ENCODE measurements around the gene ERLEC1. TPM values are rescaled to one million over a fixed set of nuclear protein-coding genes. Genes with fewer than 3 reads are reported as not detected.
"Not testable (repeated sequence)": the region's sequence is repeated elsewhere in the genome, so short reads cannot be mapped to it uniquely, and the experiment has no call there.

ERLEC1 gene
- total RNA-seq, 2 donors from 2014 or later: 33.4 to 38.4 TPM

DNA sequence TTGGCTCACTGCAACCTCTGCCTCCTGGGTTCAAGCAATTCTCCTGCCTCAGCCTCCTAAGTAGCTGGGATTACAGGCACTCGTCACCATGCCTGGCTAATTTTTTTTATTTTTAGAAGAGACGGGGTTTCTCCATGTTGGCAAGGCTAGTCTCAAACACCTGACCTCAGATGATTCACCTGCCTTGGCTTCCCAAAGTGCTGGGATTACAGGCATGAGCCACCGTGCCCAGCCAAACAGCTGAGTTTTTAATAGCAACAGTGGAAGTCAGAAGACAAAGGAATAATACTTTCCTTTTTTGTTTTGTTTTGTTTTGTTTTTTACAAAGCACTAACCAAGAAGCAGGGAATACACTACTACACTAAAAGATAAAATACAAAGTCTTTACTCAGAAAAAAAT, 56.0 kb downstream of the ERLEC1 start:
- Histone ChIP-seq H3K4me3 (ENCODE audit: low read length) (no peak overlapping the region), H3K9ac (ENCODE audit: extremely low read depth, low read length, poor library complexity, severe bottlenecking) (no peak overlapping the region), H3K27ac (ENCODE audit: low read depth, low read length) (no peak overlapping the region), H3K36me3 (ENCODE audit: control insufficient read depth, insufficient read depth, low read length) (peaks cover 3% of the 10 kb centered on the region), H3K9me3 (ENCODE audit: control insufficient read depth, low read length) (no peaks in the 10 kb centered on the region), H3K27me3 (ENCODE audit: control insufficient read depth, insufficient read depth, low read length, poor library complexity, severe bottlenecking) (no peaks in the 10 kb centered on the region), H3K4me1 (ENCODE audit: control insufficient read depth, insufficient read depth, low read length) (no peaks in the 10 kb centered on the region)
- Mint-ChIP-seq H3K4me3 (no peak overlapping the region), H3K9me3 (peaks cover 14% of the 10 kb centered on the region), H3K27ac (no peak overlapping the region), H3K27me3 (ENCODE audit: insufficient read depth) (no peaks in the 10 kb centered on the region), H3K4me1 (no peaks in the 10 kb centered on the region), H3K36me3 (ENCODE audit: low read depth) (peaks cover 1% of the 10 kb centered on the region)
- WGBS, 2 experiments (ENCODE audit: insufficient coverage in 1 of 2, insufficient read length in 1 of 2): 87 to 100% methylated on average over 2 to 3 of the region's 3 CpGs
- no peak for DNase-seq
- TF ChIP-seq, protein P1, sequence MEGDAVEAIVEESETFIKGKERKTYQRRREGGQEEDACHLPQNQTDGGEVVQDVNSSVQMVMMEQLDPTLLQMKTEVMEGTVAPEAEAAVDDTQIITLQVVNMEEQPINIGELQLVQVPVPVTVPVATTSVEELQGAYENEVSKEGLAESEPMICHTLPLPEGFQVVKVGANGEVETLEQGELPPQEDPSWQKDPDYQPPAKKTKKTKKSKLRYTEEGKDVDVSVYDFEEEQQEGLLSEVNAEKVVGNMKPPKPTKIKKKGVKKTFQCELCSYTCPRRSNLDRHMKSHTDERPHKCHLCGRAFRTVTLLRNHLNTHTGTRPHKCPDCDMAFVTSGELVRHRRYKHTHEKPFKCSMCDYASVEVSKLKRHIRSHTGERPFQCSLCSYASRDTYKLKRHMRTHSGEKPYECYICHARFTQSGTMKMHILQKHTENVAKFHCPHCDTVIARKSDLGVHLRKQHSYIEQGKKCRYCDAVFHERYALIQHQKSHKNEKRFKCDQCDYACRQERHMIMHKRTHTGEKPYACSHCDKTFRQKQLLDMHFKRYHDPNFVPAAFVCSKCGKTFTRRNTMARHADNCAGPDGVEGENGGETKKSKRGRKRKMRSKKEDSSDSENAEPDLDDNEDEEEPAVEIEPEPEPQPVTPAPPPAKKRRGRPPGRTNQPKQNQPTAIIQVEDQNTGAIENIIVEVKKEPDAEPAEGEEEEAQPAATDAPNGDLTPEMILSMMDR (conservative IDR thresholded peaks at IDR 0.05): no peak

DNA sequence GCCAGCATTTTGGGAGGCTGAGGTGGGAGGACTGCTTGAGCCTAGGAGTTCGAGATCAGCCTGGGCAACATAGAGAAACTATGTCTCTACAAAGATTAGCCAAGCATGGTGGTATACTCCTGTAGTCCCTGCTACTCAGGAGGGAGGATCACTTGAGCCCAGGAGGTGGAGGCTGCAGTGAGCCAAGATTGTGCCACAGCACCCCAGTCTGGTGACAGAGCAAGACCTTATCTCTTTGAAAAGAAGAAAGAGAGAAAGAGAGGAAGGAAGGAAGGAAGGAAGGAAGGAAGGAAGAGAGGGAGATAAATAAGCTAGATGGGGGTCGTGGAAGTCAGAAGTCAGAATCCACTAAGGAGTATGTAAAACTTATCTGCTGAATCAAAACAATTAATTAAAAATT, 56.8 kb downstream of the ERLEC1 start:
- H3K4me3 Mint-ChIP-seq: no peak overlapping the region
- DNase-seq: no peak
- Histone ChIP-seq H3K4me1 (ENCODE audit: control insufficient read depth, insufficient read depth, low read length) (no peaks in the 10 kb centered on the region), H3K9ac (ENCODE audit: extremely low read depth, low read length, poor library complexity, severe bottlenecking) (no peak overlapping the region), H3K9me3 (ENCODE audit: control insufficient read depth, low read length) (no peaks in the 10 kb centered on the region), H3K36me3 (ENCODE audit: control insufficient read depth, insufficient read depth, low read length) (peaks cover 10% of the 10 kb centered on the region), H3K27me3 (ENCODE audit: control insufficient read depth, insufficient read depth, low read length, poor library complexity, severe bottlenecking) (no peaks in the 10 kb centered on the region), H3K27ac (ENCODE audit: low read depth, low read length) (no peak overlapping the region), H3K4me3 (ENCODE audit: low read length) (no peak overlapping the region)
- H3K4me1 Mint-ChIP-seq: no peaks in the 10 kb centered on the region
- no peak overlapping the region for H3K27ac Mint-ChIP-seq
- TF ChIP-seq, protein P1 (conservative IDR thresholded peaks at IDR 0.05): no peak
- H3K36me3 Mint-ChIP-seq (ENCODE audit: low read depth): peaks cover 6% of the 10 kb centered on the region
- H3K27me3 Mint-ChIP-seq (ENCODE audit: insufficient read depth): no peaks in the 10 kb centered on the region
- WGBS, 2 experiments (ENCODE audit: insufficient coverage in 1 of 2, insufficient read length in 1 of 2): 92 to 100% methylated on average over 1 to 2 of the region's 2 CpGs
- H3K9me3 Mint-ChIP-seq: peaks cover 14% of the 10 kb centered on the region

DNA sequence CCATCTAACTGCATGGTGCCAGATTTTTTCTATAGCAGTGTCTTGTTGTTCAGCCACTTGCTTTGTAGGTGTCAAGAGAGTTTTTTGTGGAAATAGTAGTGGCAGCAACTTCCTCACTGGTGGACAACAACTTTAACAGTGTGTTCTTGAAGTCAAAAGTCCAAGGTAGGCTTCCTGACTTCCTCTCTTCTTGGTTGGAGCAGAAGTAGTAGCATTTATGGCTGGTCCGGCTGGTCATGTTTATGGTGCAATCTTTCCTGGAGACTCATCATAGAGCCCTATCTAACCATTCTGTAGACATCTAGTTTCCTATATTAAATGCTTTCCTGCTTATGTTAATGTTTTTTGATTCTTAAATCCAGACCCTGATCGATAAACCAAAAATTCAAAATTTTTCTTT, 61.2 kb downstream of the ERLEC1 start:
- no peaks in the 10 kb centered on the region for H3K4me1 ChIP-seq (ENCODE audit: control insufficient read depth, insufficient read depth, low read length)
- 96% methylated on average over 2 of the region's 2 CpGs; no CpG with 5 or more reads in 1 of the 2 experiments for WGBS, 2 experiments (ENCODE audit: insufficient coverage in 1 of 2, insufficient read length in 1 of 2)
- H3K4me3 Mint-ChIP-seq: no peak overlapping the region
- H3K9me3 Mint-ChIP-seq: no peaks in the 10 kb centered on the region
- no peak overlapping the region for H3K9ac ChIP-seq (ENCODE audit: extremely low read depth, low read length, poor library complexity, severe bottlenecking)
- no peaks in the 10 kb centered on the region for H3K9me3 ChIP-seq (ENCODE audit: control insufficient read depth, low read length)
- no peak overlapping the region for H3K27ac Mint-ChIP-seq
- no peak overlapping the region for H3K4me3 ChIP-seq (ENCODE audit: low read length)
- H3K36me3 ChIP-seq (ENCODE audit: control insufficient read depth, insufficient read depth, low read length): peaks cover 41% of the 10 kb centered on the region
- TF ChIP-seq, protein P1 (conservative IDR thresholded peaks at IDR 0.05): no peak
- DNase-seq: no peak
- H3K27ac ChIP-seq (ENCODE audit: low read depth, low read length): no peak overlapping the region
- H3K27me3 Mint-ChIP-seq (ENCODE audit: insufficient read depth): no peaks in the 10 kb centered on the region
- H3K36me3 Mint-ChIP-seq (ENCODE audit: low read depth): peaks cover 21% of the 10 kb centered on the region
- H3K27me3 ChIP-seq (ENCODE audit: control insufficient read depth, insufficient read depth, low read length, poor library complexity, severe bottlenecking): no peaks in the 10 kb centered on the region
- no peaks in the 10 kb centered on the region for H3K4me1 Mint-ChIP-seq

DNA sequence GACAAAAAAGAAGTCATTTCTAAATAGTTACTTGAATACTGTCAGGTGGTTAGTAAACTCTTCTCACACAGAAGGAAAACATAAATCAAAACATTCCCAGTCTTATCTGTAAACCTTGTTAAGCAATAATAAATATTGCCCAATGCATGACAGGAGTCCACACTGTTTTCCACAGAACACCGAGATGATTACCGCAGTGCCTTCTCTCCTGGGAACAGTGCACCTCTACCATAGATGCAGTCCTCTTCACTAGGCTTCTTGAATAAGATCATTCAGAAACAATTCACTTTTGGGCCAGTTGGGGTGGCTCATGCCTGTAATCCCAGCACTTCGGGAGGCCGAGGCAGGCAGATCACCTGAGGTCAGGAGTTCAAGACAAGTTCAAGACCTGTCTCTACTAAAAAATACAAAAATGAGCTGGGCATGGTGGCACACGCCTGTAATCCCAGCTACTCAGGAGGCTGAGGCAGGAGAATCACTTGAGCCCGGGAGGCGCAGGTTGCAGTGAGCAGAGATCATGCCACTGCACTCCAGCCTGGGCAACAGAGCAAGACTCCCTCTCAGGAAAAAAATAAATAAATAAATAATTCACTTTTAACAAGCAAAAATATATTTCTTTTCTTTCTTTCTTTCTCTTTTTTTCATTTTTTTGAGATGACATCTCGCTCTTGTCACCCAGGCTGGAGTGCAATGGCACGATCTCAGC, 64.4 kb downstream of the ERLEC1 start:
- peaks cover 42% of the 10 kb centered on the region for H3K36me3 Mint-ChIP-seq (ENCODE audit: low read depth)
- peaks cover 72% of the 10 kb centered on the region for H3K36me3 ChIP-seq (ENCODE audit: control insufficient read depth, insufficient read depth, low read length)
- not testable (repeated sequence) for H3K27me3 ChIP-seq (ENCODE audit: control insufficient read depth, insufficient read depth, low read length, poor library complexity, severe bottlenecking); DNase-seq; H3K9ac ChIP-seq (ENCODE audit: extremely low read depth, low read length, poor library complexity, severe bottlenecking); H3K4me3 ChIP-seq (ENCODE audit: low read length); H3K27me3 Mint-ChIP-seq (ENCODE audit: insufficient read depth); H3K27ac ChIP-seq (ENCODE audit: low read depth, low read length); H3K9me3 Mint-ChIP-seq; H3K9me3 ChIP-seq (ENCODE audit: control insufficient read depth, low read length); H3K4me1 Mint-ChIP-seq; H3K4me1 ChIP-seq (ENCODE audit: control insufficient read depth, insufficient read depth, low read length); H3K27ac Mint-ChIP-seq; H3K4me3 Mint-ChIP-seq
- WGBS, 2 experiments (ENCODE audit: insufficient coverage in 1 of 2, insufficient read length in 1 of 2): 86 to 97% methylated on average over 9 of the region's 9 CpGs

All from endodermal cell (in vitro differentiated cells).